PC-9 (cell line): ENCODE data around the gene CHD1.

Source experiments
- CTCF ChIP-seq: fragments of 200-600 bp; sonication (generic); conservative IDR thresholded peaks from 2 replicates; pipeline ENCODE4 v1.6.1; 2017; ENCODE audit warnings: mixed run types, antibody characterized with exemption, mild to moderate bottlenecking, moderate library complexity
- EZH2 ChIP-seq: fragments of 200-600 bp; sonication (generic); IDR thresholded peaks from 2 replicates; pipeline ENCODE4 v1.8.0; 2017; ENCODE audit warnings: antibody characterized with exemption, low read depth

GRCh38 chr5:98936948-98937715 lies 8.3 kb upstream of the CHD1 start:
- TF ChIP-seq CTCF (no peak), EZH2 (no peak)
